Activated CD4-positive, alpha-beta memory T cell treated with anti-CD3 and anti-CD28 coated beads for 36 hours (primary cell): ENCODE results near the gene SRPK1. TPM values are rescaled to one million over a fixed set of nuclear protein-coding genes. Genes with fewer than 3 reads are reported as not detected.

Experiments used
- CTCF ChIA-PET: fragments of 350-600 bp; sonication (Branson Sonifier 250); formaldehyde crosslinking; loops from one replicate; lab custom pipeline; 2021; ENCODE audit warnings: antibody characterized with exemption, inconsistent platforms; lab: Charles Lee
- POLR2A ChIA-PET: fragments of 350-600 bp; sonication (Branson Sonifier 250); formaldehyde crosslinking; loops from one replicate; lab custom pipeline; 2021; ENCODE audit warnings: antibody characterized with exemption; lab: Charles Lee
- DNase-seq: peaks from one replicate; pipeline ENCODE4 v3.0.0-alpha.2; 2020
- H3K27ac Mint-ChIP-seq: one replicate; pipeline ENCODE4 v1.8.0; 2021; ENCODE audit warnings: mixed read lengths
- H3K27me3 Mint-ChIP-seq: one replicate; pipeline ENCODE4 v1.8.0; 2021; ENCODE audit warnings: mixed read lengths
- H3K36me3 Mint-ChIP-seq: one replicate; pipeline ENCODE4 v1.8.0; 2021; ENCODE audit warnings: mixed read lengths
- H3K4me1 Mint-ChIP-seq: one replicate; pipeline ENCODE4 v1.8.0; 2021; ENCODE audit warnings: low read depth, mixed read lengths
- H3K4me3 Mint-ChIP-seq: one replicate; pipeline ENCODE4 v1.8.0; 2021; ENCODE audit warnings: mild to moderate bottlenecking, mixed read lengths
- H3K9me3 Mint-ChIP-seq: one replicate; pipeline ENCODE4 v1.8.0; 2021; ENCODE audit warnings: mixed read lengths
- intact Hi-C: fragments of 100-400 bp; cut with micrococcal nuclease; formaldehyde crosslinking; loops from one replicate; pipeline ENCODE4 v1.15.1; 2023
- total RNA-seq, 2 experiments: library from RNA; stranded (reverse); gene quantifications; one replicate each; pipeline ENCODE4 v1.2.3, GENCODE V29; 2021

Gene SRPK1
- total RNA-seq, 2 experiments from 2014 or later = 134 to 143 TPM

DNA sequence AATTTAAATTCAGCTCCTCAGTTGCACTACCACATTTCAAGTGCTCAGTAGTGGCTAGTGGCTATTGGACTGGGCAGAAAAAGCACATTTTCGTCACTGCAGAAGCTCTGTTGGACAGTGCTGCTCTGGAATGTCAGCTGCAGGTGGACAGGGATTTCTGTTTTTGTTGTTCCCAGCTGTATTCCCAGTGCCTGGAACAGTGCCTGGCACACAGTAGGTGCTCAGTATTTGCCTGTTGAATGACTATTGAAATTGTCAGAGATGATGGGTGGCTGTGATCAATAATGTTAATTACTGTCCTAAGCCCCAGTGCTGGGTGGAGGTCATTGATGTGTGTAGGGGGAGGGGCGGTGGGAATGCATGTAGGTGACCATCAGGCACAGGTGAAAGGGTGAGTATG lies 134.6 kb downstream of the SRPK1 start:
- intact Hi-C loops = no loop called here
- no peaks in the 10 kb centered on the region for H3K36me3 Mint-ChIP-seq
- H3K4me3 Mint-ChIP-seq = no peak overlapping the region
- H3K9me3 Mint-ChIP-seq = no peaks in the 10 kb centered on the region
- peaks cover 42% of the 10 kb centered on the region for H3K27me3 Mint-ChIP-seq
- no peak for DNase-seq
- no peak overlapping the region for H3K27ac Mint-ChIP-seq
- no peaks in the 10 kb centered on the region for H3K4me1 Mint-ChIP-seq
- ChIA-PET CTCF (no interaction called here), POLR2A (no interaction called here)

DNA sequence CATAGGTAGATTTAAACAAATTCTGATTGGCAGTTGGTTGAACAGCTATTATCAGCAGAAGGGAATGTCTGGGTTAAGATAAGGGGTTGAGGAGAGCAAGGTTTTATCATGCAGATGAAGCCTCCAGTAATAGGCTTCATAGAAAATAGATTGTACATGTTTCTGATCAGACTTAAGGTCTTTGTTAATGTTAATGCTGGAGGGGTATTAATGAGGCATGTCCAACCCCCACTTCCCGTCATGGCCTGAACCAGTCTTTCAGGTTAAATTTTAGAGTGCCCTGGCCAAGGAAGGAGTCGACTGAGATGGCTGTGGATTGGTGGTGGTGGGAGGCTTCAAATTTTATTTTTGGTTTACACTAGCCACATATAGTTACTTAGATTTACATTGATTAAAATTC lies 136.7 kb downstream of the SRPK1 start:
- CTCF ChIA-PET = no interaction called here
- Mint-ChIP-seq H3K4me1 (no peaks in the 10 kb centered on the region), H3K27me3 (peaks cover 34% of the 10 kb centered on the region), H3K36me3 (no peaks in the 10 kb centered on the region), H3K4me3 (no peak overlapping the region), H3K9me3 (no peaks in the 10 kb centered on the region), H3K27ac (no peak overlapping the region)
- DNase-seq = no peak
- intact Hi-C loops = no loop called here
- POLR2A ChIA-PET = no interaction called here

Other genes with a start within 250 kb of the SRPK1 start
- 100 to 1,000 TPM; 111 to 112 TPM for gene FKBP5, start 232.2 kb downstream of the SRPK1 start, total RNA-seq
- 1 to 10 TPM; 1.5 to 1.6 TPM for gene ARMC12, start 184.1 kb downstream of the SRPK1 start, total RNA-seq
- gene CLPSL2, start 144.5 kb downstream of the SRPK1 start, total RNA-seq = not detected
- gene CLPSL1, start 140.1 kb downstream of the SRPK1 start, total RNA-seq = not detected
- not detected for gene CLPS, start 123.8 kb downstream of the SRPK1 start, total RNA-seq
- not detected for gene LHFPL5, start 115.7 kb downstream of the SRPK1 start, total RNA-seq
- gene SLC26A8, start 103.5 kb upstream of the SRPK1 start, total RNA-seq = not detected
- 10 to 100 TPM; 39.3 to 44.0 TPM for gene MAPK14, start 106.7 kb upstream of the SRPK1 start, total RNA-seq
- 10 to 100 TPM; 61.0 to 65.0 TPM for gene MAPK13, start 209.4 kb upstream of the SRPK1 start, total RNA-seq